SKM-1 (cell line): Measurements from ENCODE around the gene SRPRB.
"Not testable (repeated sequence)": the region's sequence is repeated elsewhere in the genome, so short reads cannot be mapped to it uniquely, and the experiment has no call there.

Experiments used
- DNase-seq: peaks from one replicate; lab custom pipeline; 2025; ENCODE audit not compliant: unreplicated experiment; lab: John Stamatoyannopoulos, UW

The SRPRB gene

GRCh38 chr3:133777807-133778568 is 27.6 kb upstream of the SRPRB start:
- DNase-seq, result no peak

GRCh38 chr3:133779626-133780203 is 25.9 kb upstream of the SRPRB start:
- DNase-seq, result no peak

- not testable (repeated sequence) for DNase-seq
Measured at GRCh38 chr3:133780756-133781155, 24.9 kb upstream of the SRPRB start.

GRCh38 chr3:133781570-133781969 is 24.0 kb upstream of the SRPRB start:
- no peak for DNase-seq

- DNase-seq, result no peak
Measured at GRCh38 chr3:133782454-133782853, 23.2 kb upstream of the SRPRB start.

- DNase-seq, result no peak
Measured at GRCh38 chr3:133783762-133784161, 21.9 kb upstream of the SRPRB start.

- DNase-seq, result no peak
Measured at GRCh38 chr3:133788024-133788423, 17.6 kb upstream of the SRPRB start.

- DNase-seq, result no peak
Measured at GRCh38 chr3:133792171-133792763, 13.3 kb upstream of the SRPRB start.

- DNase-seq, result no peak
Measured at GRCh38 chr3:133797396-133798105, 8.1 kb upstream of the SRPRB start.

- DNase-seq, result no peak
Measured at GRCh38 chr3:133799794-133800585, 5.6 kb upstream of the SRPRB start.

GRCh38 chr3:133803469-133803868 is 2.1 kb upstream of the SRPRB start:
- DNase-seq, result no peak

GRCh38 chr3:133804896-133805295 is 719 bp upstream of the SRPRB start:
- no peak for DNase-seq

GRCh38 chr3:133805384-133805701 is 272 bp upstream of the SRPRB start:
- no peak for DNase-seq

GRCh38 chr3:133812872-133813271 is 7.3 kb downstream of the SRPRB start:
- DNase-seq, result no peak

GRCh38 chr3:133815386-133815785 is 9.8 kb downstream of the SRPRB start:
- DNase-seq, result no peak

GRCh38 chr3:133820129-133820528 is 14.5 kb downstream of the SRPRB start:
- no peak for DNase-seq

- no peak for DNase-seq
Measured at GRCh38 chr3:133820889-133821675, 15.5 kb downstream of the SRPRB start.

- no peak for DNase-seq
Measured at GRCh38 chr3:133821767-133822638, 16.4 kb downstream of the SRPRB start.

GRCh38 chr3:133824961-133825485 is 19.4 kb downstream of the SRPRB start:
- DNase-seq, result no peak
